ENCODE results near the gene SPATA31C1.

DNA sequence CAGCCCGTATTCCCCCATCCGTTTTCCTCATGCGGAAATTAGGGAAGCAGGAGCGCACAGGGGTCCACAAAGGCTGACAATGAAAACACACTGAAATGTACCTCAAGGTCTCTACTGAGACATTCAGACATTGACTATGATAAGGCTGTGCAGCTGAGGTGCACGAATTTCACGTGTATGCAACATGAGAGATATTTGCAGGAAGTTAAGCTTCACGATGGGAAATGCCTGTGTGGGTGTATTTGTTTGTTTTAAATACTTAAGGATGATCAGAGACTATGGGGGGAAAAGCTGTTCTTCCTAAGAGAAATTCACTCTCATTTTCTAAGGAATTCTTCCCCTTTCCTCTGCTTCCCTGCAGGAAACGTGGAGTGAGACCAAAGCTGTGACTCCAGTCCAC, 37.6 kb upstream of the SPATA31C1 start:
- TF ChIP-seq, protein P1, sequence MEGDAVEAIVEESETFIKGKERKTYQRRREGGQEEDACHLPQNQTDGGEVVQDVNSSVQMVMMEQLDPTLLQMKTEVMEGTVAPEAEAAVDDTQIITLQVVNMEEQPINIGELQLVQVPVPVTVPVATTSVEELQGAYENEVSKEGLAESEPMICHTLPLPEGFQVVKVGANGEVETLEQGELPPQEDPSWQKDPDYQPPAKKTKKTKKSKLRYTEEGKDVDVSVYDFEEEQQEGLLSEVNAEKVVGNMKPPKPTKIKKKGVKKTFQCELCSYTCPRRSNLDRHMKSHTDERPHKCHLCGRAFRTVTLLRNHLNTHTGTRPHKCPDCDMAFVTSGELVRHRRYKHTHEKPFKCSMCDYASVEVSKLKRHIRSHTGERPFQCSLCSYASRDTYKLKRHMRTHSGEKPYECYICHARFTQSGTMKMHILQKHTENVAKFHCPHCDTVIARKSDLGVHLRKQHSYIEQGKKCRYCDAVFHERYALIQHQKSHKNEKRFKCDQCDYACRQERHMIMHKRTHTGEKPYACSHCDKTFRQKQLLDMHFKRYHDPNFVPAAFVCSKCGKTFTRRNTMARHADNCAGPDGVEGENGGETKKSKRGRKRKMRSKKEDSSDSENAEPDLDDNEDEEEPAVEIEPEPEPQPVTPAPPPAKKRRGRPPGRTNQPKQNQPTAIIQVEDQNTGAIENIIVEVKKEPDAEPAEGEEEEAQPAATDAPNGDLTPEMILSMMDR (conservative IDR thresholded peaks at IDR 0.05; ENCODE audit: low read length): no peak
- no peak for TF ChIP-seq EZH2phosphoT487 (IDR thresholded peaks at IDR 0.05; ENCODE audit: borderline replicate concordance, low read depth, low read length)
